Nephron progenitor cell (in vitro differentiated cells): ENCODE results near the gene CDK19.

Source experiments
- DNase-seq: peaks from one replicate; pipeline ENCODE4 v3.0.0; 2021
- H3K27ac Mint-ChIP-seq: 2 replicates; pipeline ENCODE4 v1.8.0; 2021; ENCODE audit warnings: mild to moderate bottlenecking, moderate library complexity, mixed read lengths
- H3K27me3 Mint-ChIP-seq: 2 replicates; pipeline ENCODE4 v1.8.0; 2021; ENCODE audit warnings: mild to moderate bottlenecking, low read depth, mixed read lengths; ENCODE audit not compliant: poor library complexity
- H3K36me3 Mint-ChIP-seq: 2 replicates; pipeline ENCODE4 v1.8.0; 2021; ENCODE audit warnings: low read depth, mixed read lengths
- H3K4me1 Mint-ChIP-seq: 2 replicates; pipeline ENCODE4 v1.8.0; 2021; ENCODE audit warnings: mixed read lengths
- H3K4me3 Mint-ChIP-seq: 2 replicates; pipeline ENCODE4 v1.8.0; 2021; ENCODE audit warnings: mild to moderate bottlenecking, moderate library complexity, mixed read lengths
- H3K9me3 Mint-ChIP-seq: 2 replicates; pipeline ENCODE4 v1.8.0; 2021; ENCODE audit warnings: mild to moderate bottlenecking, moderate library complexity, mixed read lengths
- TF ChIP-seq, protein P1 (sequence below): fragments of 200-600 bp; sonication (generic); IDR thresholded peaks from 2 replicates; pipeline ENCODE4 v1.5.0; 2021; ENCODE audit warnings: antibody characterized with exemption

CDK19 gene

DNA sequence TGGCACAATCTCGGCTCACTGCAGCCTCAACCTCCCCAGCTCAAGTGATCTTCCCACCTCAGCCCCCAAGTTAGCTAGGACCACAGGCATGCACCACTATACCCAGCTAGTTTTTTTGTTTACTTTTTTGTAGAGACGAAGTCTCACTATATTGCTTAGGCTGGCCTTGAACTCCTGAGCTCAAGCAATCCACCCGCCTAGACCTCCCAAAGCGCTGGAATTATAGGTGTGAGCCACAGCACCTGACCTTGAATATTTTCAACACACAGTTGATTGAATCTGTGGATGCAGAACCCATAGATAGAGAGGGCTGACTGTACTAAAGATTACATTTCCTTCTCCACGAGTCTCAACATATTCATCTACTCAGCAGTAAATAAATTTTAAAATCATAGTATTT, 15.6 kb downstream of the CDK19 start:
- no peak overlapping the region for H3K4me3 Mint-ChIP-seq
- DNase-seq, result no peak
- TF ChIP-seq, protein P1, sequence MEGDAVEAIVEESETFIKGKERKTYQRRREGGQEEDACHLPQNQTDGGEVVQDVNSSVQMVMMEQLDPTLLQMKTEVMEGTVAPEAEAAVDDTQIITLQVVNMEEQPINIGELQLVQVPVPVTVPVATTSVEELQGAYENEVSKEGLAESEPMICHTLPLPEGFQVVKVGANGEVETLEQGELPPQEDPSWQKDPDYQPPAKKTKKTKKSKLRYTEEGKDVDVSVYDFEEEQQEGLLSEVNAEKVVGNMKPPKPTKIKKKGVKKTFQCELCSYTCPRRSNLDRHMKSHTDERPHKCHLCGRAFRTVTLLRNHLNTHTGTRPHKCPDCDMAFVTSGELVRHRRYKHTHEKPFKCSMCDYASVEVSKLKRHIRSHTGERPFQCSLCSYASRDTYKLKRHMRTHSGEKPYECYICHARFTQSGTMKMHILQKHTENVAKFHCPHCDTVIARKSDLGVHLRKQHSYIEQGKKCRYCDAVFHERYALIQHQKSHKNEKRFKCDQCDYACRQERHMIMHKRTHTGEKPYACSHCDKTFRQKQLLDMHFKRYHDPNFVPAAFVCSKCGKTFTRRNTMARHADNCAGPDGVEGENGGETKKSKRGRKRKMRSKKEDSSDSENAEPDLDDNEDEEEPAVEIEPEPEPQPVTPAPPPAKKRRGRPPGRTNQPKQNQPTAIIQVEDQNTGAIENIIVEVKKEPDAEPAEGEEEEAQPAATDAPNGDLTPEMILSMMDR, result no peak
- no peaks in the 10 kb centered on the region for H3K4me1 Mint-ChIP-seq
- H3K36me3 Mint-ChIP-seq, result peaks cover 63% of the 10 kb centered on the region
- H3K9me3 Mint-ChIP-seq, result peaks cover 71% of the 10 kb centered on the region
- no peak overlapping the region for H3K27ac Mint-ChIP-seq
- peaks cover 10% of the 10 kb centered on the region for H3K27me3 Mint-ChIP-seq

DNA sequence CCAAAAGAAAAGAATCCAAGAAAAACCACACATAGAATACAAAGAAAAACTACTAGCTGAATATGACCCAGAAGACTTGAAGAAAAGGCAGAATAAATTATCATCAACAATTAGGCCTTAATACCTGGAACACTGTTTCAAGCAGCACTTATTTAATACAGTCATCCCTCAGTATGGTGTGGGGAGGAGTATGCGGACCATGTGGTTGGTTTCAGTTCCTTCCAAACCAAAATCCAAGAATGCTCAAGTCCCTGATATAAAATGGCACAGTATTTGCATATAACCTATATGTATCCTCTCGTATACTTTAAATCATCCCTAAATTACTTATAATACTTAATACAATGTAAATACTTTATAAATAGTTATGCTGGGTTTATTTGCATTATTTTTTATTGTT, 16.1 kb downstream of the CDK19 start:
- TF ChIP-seq, protein P1, result no peak
- H3K27ac Mint-ChIP-seq, result no peak overlapping the region
- H3K9me3 Mint-ChIP-seq, result peaks cover 71% of the 10 kb centered on the region
- H3K27me3 Mint-ChIP-seq, result peaks cover 10% of the 10 kb centered on the region
- no peak overlapping the region for H3K4me3 Mint-ChIP-seq
- no peaks in the 10 kb centered on the region for H3K4me1 Mint-ChIP-seq
- H3K36me3 Mint-ChIP-seq, result peaks cover 63% of the 10 kb centered on the region
- DNase-seq, result no peak

DNA sequence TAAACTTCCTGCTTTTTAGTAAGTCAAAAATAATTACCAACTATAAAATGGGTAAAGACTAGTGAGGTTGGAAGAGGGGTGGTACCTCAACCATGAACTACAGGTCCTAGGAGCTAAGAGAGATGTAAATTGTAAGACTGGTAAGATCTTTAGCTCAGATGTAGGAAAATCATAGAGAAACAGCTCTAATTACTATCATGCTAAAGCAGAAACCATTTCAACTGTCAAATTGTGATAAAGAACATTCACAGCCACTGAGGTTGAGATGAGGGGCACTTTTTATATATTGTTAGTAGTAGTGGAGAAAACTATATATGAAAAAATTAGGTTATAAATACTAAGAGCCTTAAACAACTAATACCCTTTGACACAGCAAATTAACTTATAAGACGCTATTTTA, 20.0 kb downstream of the CDK19 start:
- no peak overlapping the region for H3K4me3 Mint-ChIP-seq
- H3K9me3 Mint-ChIP-seq, result peaks cover 48% of the 10 kb centered on the region
- TF ChIP-seq, protein P1, result no peak
- no peak overlapping the region for H3K27ac Mint-ChIP-seq
- DNase-seq, result no peak
- H3K4me1 Mint-ChIP-seq, result no peaks in the 10 kb centered on the region
- H3K27me3 Mint-ChIP-seq, result peaks cover 8% of the 10 kb centered on the region
- H3K36me3 Mint-ChIP-seq, result peaks cover 52% of the 10 kb centered on the region

DNA sequence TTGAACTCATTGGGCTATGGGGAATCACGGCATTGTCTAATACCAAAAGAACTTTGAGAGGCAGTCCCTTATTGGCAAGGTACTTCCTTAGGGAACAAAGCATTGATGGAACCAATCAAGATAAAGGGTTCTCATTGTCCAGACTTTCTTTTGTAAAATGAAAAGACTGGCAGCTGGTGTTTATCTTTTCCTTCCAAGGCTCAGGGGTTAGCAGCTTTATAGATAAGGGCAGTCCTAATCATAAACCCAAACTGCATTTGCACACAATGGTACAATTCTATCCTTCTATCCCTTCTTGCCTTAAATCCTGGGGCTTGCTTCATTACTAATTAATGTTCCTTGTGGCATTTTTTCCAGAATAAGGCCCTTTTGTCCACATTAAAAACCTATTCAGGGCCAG, 28.6 kb downstream of the CDK19 start:
- DNase-seq, result no peak
- peaks cover 60% of the 10 kb centered on the region for H3K36me3 Mint-ChIP-seq
- H3K4me3 Mint-ChIP-seq, result no peak overlapping the region
- TF ChIP-seq, protein P1, result no peak
- no peaks in the 10 kb centered on the region for H3K27me3 Mint-ChIP-seq
- H3K4me1 Mint-ChIP-seq, result peaks cover 10% of the 10 kb centered on the region
- H3K27ac Mint-ChIP-seq, result no peak overlapping the region
- peaks cover 40% of the 10 kb centered on the region for H3K9me3 Mint-ChIP-seq

DNA sequence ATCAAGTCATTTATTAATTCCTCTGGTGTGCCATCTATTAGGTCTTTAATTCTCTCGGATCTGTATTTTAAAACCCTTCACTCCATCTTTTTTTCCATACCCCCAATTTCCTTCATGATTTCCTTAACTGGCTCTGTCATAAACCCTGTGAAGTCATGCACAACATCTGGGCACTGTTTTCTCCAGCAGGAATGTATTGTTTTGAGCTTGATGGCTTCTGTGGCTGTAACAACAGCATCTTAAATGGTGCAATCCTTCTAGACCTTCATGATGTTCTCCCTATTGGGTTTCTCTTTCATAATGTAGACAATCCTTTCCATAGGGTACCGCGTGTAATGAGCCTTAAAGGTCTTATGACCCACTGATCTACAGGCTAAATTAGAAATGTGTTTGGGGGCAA, 29.0 kb downstream of the CDK19 start:
- TF ChIP-seq, protein P1, result no peak
- no peak overlapping the region for H3K4me3 Mint-ChIP-seq
- peak overlapping the region; percentile 68 for H3K27ac Mint-ChIP-seq
- peaks cover 40% of the 10 kb centered on the region for H3K9me3 Mint-ChIP-seq
- no peaks in the 10 kb centered on the region for H3K27me3 Mint-ChIP-seq
- no peak for DNase-seq
- peaks cover 12% of the 10 kb centered on the region for H3K4me1 Mint-ChIP-seq
- peaks cover 59% of the 10 kb centered on the region for H3K36me3 Mint-ChIP-seq

DNA sequence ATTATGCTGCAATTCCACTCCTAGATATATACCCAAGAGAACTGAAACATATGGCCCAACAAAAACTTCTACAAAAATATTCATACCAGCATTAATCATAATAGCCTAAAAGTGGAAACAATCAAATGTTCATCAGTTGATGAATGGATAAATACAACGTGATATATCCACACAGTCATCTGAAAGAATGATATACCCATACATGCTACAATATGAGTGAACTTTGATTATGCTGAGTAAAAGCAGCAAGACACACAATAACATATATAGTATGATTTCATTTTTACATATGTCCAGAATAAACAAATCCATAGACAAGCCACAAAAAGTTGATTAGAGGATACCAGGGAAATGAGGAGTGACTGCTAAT, 30.7 kb downstream of the CDK19 start:
- Mint-ChIP-seq H3K36me3 (peaks cover 50% of the 10 kb centered on the region), H3K27me3 (no peaks in the 10 kb centered on the region), H3K4me3 (no peak overlapping the region), H3K27ac (no peak overlapping the region), H3K9me3 (peaks cover 30% of the 10 kb centered on the region), H3K4me1 (peaks cover 15% of the 10 kb centered on the region)
- DNase-seq, result no peak
- TF ChIP-seq, protein P1, result no peak
